MM.1S (cell line): ENCODE data around the gene STX8.

Experiments used
- DNase-seq: peaks from one replicate; pipeline ENCODE4 v3.0.0-alpha.2; 2015
- H2AFZ ChIP-seq: fragments of 300-600 bp; sonication (generic); 2 replicates; pipeline ENCODE4 v1.6.0; 2016; ENCODE audit warnings: antibody characterized with exemption, low read length
- H3F3A ChIP-seq: fragments of 300-600 bp; sonication (generic); 2 replicates; pipeline ENCODE4 v1.6.1; 2016; ENCODE audit warnings: mild to moderate bottlenecking, antibody characterized with exemption, low read length, moderate library complexity, mixed read lengths; ENCODE audit not compliant: insufficient read depth
- H3K27ac ChIP-seq: fragments of 300-600 bp; sonication (generic); 2 replicates; pipeline ENCODE4 v1.5.1; 2016; ENCODE audit warnings: mild to moderate bottlenecking, low read length
- H3K27me3 ChIP-seq: fragments of 300-600 bp; sonication (generic); replicated peaks from 2 replicates; pipeline ENCODE4 v1.6.0; 2016; ENCODE audit warnings: low read length; ENCODE audit not compliant: insufficient read depth
- H3K36me3 ChIP-seq: fragments of 300-600 bp; sonication (generic); replicated peaks from 2 replicates; pipeline ENCODE4 v1.6.1; 2016; ENCODE audit warnings: mild to moderate bottlenecking, low read length, mixed read lengths; ENCODE audit not compliant: insufficient read depth
- H3K4me1 ChIP-seq: fragments of 300-600 bp; sonication (generic); 2 replicates; pipeline ENCODE4 v1.6.1; 2016; ENCODE audit warnings: low read length, mixed read lengths
- H3K4me2 ChIP-seq: fragments of 300-600 bp; sonication (generic); 2 replicates; pipeline ENCODE4 v1.6.0; 2016; ENCODE audit warnings: low read depth, low read length
- H3K4me3 ChIP-seq: fragments of 300-600 bp; sonication (generic); 2 replicates; pipeline ENCODE4 v1.5.1; 2016; ENCODE audit warnings: low read length, mixed read lengths
- H3K79me2 ChIP-seq: fragments of 300-600 bp; sonication (generic); 2 replicates; pipeline ENCODE4 v1.6.1; 2016; ENCODE audit warnings: mixed run types, low read length, mixed read lengths
- H3K9ac ChIP-seq: fragments of 300-600 bp; sonication (generic); 2 replicates; pipeline ENCODE4 v1.6.1; 2016; ENCODE audit warnings: low read length, mixed read lengths
- H3K9me2 ChIP-seq: fragments of 300-600 bp; sonication (generic); replicated peaks from 2 replicates; pipeline ENCODE4 v1.6.1; 2016; ENCODE audit warnings: mild to moderate bottlenecking, low read length, mixed read lengths; ENCODE audit not compliant: insufficient read depth
- H3K9me3 ChIP-seq: fragments of 300-600 bp; sonication (generic); replicated peaks from 2 replicates; pipeline ENCODE4 v1.6.1; 2016; ENCODE audit warnings: mild to moderate bottlenecking, low read length, mixed read lengths; ENCODE audit not compliant: insufficient read depth
- H4K20me1 ChIP-seq: fragments of 300-600 bp; sonication (generic); 2 replicates; pipeline ENCODE4 v1.6.1; 2016; ENCODE audit warnings: mild to moderate bottlenecking, low read length, moderate library complexity, mixed read lengths; ENCODE audit not compliant: insufficient read depth
- CTCF ChIP-seq: fragments of 300-600 bp; sonication (generic); IDR thresholded peaks from 2 replicates; pipeline ENCODE4 v1.5.1; 2016; ENCODE audit warnings: antibody characterized with exemption, low read length, mixed read lengths
- EZH2 ChIP-seq: fragments of 300-600 bp; sonication (generic); optimal IDR thresholded peaks from 2 replicates; pipeline ENCODE3; 2017; ENCODE audit warnings: low read depth, mild to moderate bottlenecking, antibody characterized with exemption, low read length, mixed read lengths
- EZH2phosphoT487 ChIP-seq: fragments of 300-600 bp; sonication (generic); IDR thresholded peaks from 2 replicates; pipeline ENCODE4 v1.6.1; 2018; ENCODE audit warnings: antibody characterized with exemption, low read length

Gene STX8

GRCh38 chr17:9467518-9467917 is 108.1 kb downstream of the STX8 start:
- Histone ChIP-seq H3K4me3 (no peak overlapping the region), H3K27ac (no peak overlapping the region), H3K79me2 (no peaks in the 10 kb centered on the region), H3K4me1 (no peaks in the 10 kb centered on the region), H3K9me3 (no peaks in the 10 kb centered on the region), H4K20me1 (no peaks in the 10 kb centered on the region), H3K27me3 (no peaks in the 10 kb centered on the region), H3K9ac (no peak overlapping the region), H3F3A (no peaks in the 10 kb centered on the region), H3K36me3 (no peaks in the 10 kb centered on the region), H3K9me2 (no peaks in the 10 kb centered on the region), H2AFZ (no peak overlapping the region), H3K4me2 (no peak overlapping the region)
- no peak for DNase-seq
- no peak for TF ChIP-seq EZH2phosphoT487
- no peak for TF ChIP-seq EZH2

- Histone ChIP-seq H3K9ac (no peak overlapping the region), H4K20me1 (no peaks in the 10 kb centered on the region), H3K9me2 (no peaks in the 10 kb centered on the region), H3K4me3 (no peak overlapping the region), H2AFZ (no peak overlapping the region), H3K27me3 (no peaks in the 10 kb centered on the region), H3F3A (no peaks in the 10 kb centered on the region), H3K4me1 (no peaks in the 10 kb centered on the region), H3K27ac (no peak overlapping the region), H3K9me3 (no peaks in the 10 kb centered on the region), H3K36me3 (no peaks in the 10 kb centered on the region), H3K4me2 (no peak overlapping the region), H3K79me2 (no peaks in the 10 kb centered on the region)
- no peak for TF ChIP-seq EZH2
- no peak for TF ChIP-seq EZH2phosphoT487
- TF ChIP-seq CTCF, result no peak
- DNase-seq, result no peak
These were observed 110.3 kb downstream of the STX8 start for GRCh38 chr17:9465210-9465921.

- H3K36me3 ChIP-seq, result no peaks in the 10 kb centered on the region
- H3F3A ChIP-seq, result peaks cover 7% of the 10 kb centered on the region; the same call in 1 of the 2 replicates
- DNase-seq, result no peak
- no peaks in the 10 kb centered on the region for H3K27me3 ChIP-seq
- H3K4me3 ChIP-seq, result no peak overlapping the region
- no peak overlapping the region for H3K27ac ChIP-seq
- no peaks in the 10 kb centered on the region for H3K9me2 ChIP-seq
- H4K20me1 ChIP-seq, result no peaks in the 10 kb centered on the region
- H3K4me1 ChIP-seq, result peaks cover 13% of the 10 kb centered on the region
- no peak for TF ChIP-seq EZH2phosphoT487
- no peak for TF ChIP-seq EZH2
- TF ChIP-seq CTCF, result no peak
- no peak overlapping the region for H3K4me2 ChIP-seq
- H3K9ac ChIP-seq, result no peak overlapping the region
- no peaks in the 10 kb centered on the region for H3K9me3 ChIP-seq
- no peaks in the 10 kb centered on the region for H3K79me2 ChIP-seq
- H2AFZ ChIP-seq, result no peak overlapping the region
These were observed 118.6 kb downstream of the STX8 start for GRCh38 chr17:9457005-9457404.

GRCh38 chr17:9456330-9456729 is 119.3 kb downstream of the STX8 start:
- no peak overlapping the region for H2AFZ ChIP-seq
- no peaks in the 10 kb centered on the region for H3K9me3 ChIP-seq
- peaks cover 7% of the 10 kb centered on the region; the same call in 1 of the 2 replicates for H3F3A ChIP-seq
- H3K79me2 ChIP-seq, result no peaks in the 10 kb centered on the region
- no peaks in the 10 kb centered on the region for H3K9me2 ChIP-seq
- no peak overlapping the region for H3K4me3 ChIP-seq
- no peak overlapping the region for H3K27ac ChIP-seq
- peaks cover 13% of the 10 kb centered on the region for H3K4me1 ChIP-seq
- H3K27me3 ChIP-seq, result no peaks in the 10 kb centered on the region
- peak overlapping the region; percentile 40; the same call in 1 of the 2 replicates for H3K4me2 ChIP-seq
- no peaks in the 10 kb centered on the region for H4K20me1 ChIP-seq
- H3K36me3 ChIP-seq, result no peaks in the 10 kb centered on the region
- peak; percentile 61 for DNase-seq
- TF ChIP-seq CTCF (no peak), EZH2 (no peak), EZH2phosphoT487 (no peak)
- H3K9ac ChIP-seq, result no peak overlapping the region
